Stimulated activated naive CD8-positive, alpha-beta T cell treated with anti-CD3 and anti-CD28 coated beads, Interleukin-15, amount 100 ng/mL, for 72 hours (primary cell): ENCODE data around the gene ZCCHC4.
"Not testable (repeated sequence)": the region's sequence is repeated elsewhere in the genome, so short reads cannot be mapped to it uniquely, and the experiment has no call there.

Experiments
- ATAC-seq: fragments of 150-1000 bp; cut with Tn5 transposase; 2 replicates; pipeline ENCODE4 v1.10.0; 2021; ENCODE audit warnings: mild to moderate bottlenecking, moderate library complexity
- DNase-seq, 2 donors: peaks; one replicate each; pipeline ENCODE4 v3.0.0; 2021 to 2022
- H3K27ac Mint-ChIP-seq, 2 donors: one replicate each; pipeline ENCODE4 v1.8.0; 2022; ENCODE audit warnings: mild to moderate bottlenecking in 2 of 2, mixed read lengths in 2 of 2, moderate library complexity in 2 of 2
- H3K27me3 Mint-ChIP-seq: one replicate; pipeline ENCODE4 v1.8.0; 2022; ENCODE audit warnings: mixed read lengths
- H3K4me1 Mint-ChIP-seq: one replicate; pipeline ENCODE4 v1.8.0; 2022; ENCODE audit warnings: mild to moderate bottlenecking, mixed read lengths
- H3K4me3 Mint-ChIP-seq, 2 donors: one replicate each; pipeline ENCODE4 v1.8.0; 2022; ENCODE audit warnings: mild to moderate bottlenecking in 2 of 2, mixed read lengths in 2 of 2, moderate library complexity in 1 of 2
- H3K9me3 Mint-ChIP-seq, 2 donors: one replicate each; pipeline ENCODE4 v1.8.0; 2022; ENCODE audit warnings: mixed read lengths in 2 of 2

Gene ZCCHC4

DNA sequence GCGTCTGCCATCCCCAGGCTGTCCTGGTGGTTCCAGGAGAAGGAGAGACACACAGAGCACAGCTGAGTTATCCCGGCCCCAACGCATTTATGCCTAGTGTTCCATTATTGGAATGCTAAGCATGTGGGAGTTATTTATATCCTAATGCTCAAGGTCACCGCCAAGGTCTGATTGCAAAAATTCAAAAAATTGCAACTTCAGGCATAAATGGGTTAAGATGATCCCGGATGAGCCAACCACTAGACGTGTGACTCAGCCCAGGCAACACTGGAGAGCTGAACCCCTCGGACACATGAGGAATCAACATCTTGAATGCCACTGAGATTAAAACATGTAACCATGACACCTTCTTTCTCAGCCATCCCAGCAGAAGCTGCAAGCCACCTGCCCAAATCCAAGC, 3.8 kb upstream of the ZCCHC4 start:
- Mint-ChIP-seq H3K4me3 (no peak overlapping the region), H3K4me1 (peaks cover 14% of the 10 kb centered on the region), H3K27me3 (peaks cover 20% of the 10 kb centered on the region), H3K9me3 (no peaks in the 10 kb centered on the region), H3K27ac (no peak overlapping the region)
- no peak for DNase-seq
- ATAC-seq = no peak

DNA sequence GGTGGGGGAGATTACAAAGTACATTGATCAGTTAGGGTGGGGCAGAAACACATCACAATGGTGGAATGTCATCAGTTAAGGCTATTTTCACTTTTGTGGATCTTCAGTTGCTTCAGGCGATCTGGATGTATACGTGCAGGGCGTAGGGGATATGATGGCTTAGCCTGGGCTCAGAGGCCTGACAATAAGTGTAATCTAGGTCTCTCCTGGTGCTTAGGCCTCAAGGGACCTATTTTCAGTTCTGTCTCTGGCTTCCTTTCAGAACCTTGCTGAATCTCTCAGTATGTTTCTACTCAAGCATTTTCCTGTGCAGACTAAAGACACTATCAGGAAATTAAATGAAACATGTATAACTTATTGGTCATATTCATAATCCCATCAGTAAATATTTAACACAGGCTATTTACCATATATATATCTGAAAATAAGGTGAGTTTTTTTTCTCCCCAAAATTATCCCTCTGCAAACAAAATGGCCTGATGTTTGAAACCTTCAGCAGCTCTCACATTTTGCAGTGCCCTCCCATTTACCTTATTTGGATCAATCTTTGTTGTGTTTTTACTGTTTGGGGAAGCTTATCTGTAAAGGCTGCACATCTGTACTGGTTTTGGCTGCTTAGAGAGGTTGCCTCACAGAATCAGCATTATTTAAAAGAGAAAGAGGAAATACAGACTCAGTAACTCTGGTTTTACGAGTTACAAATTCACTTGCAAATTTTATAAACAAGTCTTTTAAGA, 2.3 kb upstream of the ZCCHC4 start:
- Mint-ChIP-seq H3K9me3 (no peaks in the 10 kb centered on the region), H3K27me3 (peaks cover 20% of the 10 kb centered on the region), H3K4me3 (no peak overlapping the region), H3K4me1 (peaks cover 22% of the 10 kb centered on the region), H3K27ac (no peak overlapping the region)
- ATAC-seq (no peak), DNase-seq (no peak)

DNA sequence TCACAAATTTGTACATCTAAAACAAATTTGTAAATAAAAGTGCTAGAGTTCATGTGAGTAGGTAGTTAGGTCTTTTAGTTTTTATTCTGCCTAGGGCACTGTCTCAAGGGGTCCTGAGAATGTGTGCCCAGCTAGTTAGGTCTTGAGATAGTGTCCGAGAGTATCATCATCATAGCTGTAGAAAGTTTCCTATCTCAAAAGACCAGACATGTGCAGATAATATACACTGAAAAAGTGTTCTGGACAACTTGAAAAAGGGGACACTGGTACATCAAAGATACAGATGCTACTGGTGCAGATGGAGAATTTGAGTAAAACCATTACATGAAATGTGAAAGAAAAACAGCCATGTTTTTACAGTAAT, 1.8 kb upstream of the ZCCHC4 start:
- H3K27ac Mint-ChIP-seq = no peak overlapping the region
- ATAC-seq (no peak), DNase-seq (no peak)
- peaks cover 20% of the 10 kb centered on the region for H3K27me3 Mint-ChIP-seq
- no peaks in the 10 kb centered on the region for H3K9me3 Mint-ChIP-seq
- H3K4me3 Mint-ChIP-seq = no peak overlapping the region
- peaks cover 22% of the 10 kb centered on the region for H3K4me1 Mint-ChIP-seq

DNA sequence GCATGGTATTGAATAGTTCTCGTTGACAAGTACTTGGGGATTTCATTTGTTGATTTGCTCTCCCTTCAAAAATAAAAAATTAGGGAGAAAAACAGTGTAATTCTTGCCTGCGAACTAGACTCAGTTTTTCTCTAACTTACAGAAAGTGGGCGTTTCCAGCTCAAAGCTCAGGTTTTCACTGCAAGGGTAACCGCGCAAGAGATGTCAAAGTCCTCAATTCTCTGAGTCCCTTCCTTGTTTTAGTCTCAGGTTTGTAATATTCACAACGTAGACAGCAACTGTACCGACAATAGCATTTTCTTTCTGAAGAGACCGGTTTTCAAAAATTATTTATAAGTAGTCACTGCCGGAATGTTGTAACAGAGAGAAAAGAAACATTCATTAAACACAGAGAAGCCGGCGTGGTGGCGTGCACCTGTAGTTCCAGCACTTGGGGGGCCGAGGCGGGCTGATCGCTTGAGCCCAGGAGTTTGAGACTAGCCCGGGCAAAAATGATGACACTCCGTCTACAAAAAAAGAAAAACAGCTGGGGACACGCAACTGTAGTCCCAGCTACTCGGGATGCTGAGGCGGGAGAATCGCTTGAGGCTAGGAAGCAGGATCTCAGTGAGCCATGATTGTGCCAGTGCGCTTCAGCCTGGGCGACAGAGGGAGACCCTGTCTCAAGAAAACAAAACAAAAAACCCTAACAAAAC, 774 bp downstream of the ZCCHC4 start:
- DNase-seq = no peak
- peaks cover 33% of the 10 kb centered on the region for H3K4me1 Mint-ChIP-seq

DNA sequence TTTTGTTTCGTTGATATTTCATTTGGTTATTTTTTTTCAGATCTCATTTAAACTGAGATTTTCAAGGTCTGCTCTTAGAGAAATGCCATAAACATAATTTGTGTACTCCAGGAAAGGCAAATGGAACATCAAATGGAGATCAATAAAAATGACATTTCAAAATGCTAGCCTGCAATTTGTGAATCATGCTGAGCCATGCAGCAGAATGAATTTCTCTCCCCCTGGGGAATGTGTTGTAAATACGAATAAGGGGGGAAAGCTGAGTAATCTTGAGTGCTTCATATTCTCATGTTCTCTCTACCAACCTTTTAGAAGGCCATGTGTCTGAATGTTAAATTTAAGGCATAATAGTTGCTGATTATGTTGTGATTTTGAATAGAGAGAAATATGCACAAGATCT, 7.8 kb downstream of the ZCCHC4 start:
- H3K4me1 Mint-ChIP-seq = peaks cover 48% of the 10 kb centered on the region
- no peaks in the 10 kb centered on the region for H3K27me3 Mint-ChIP-seq
- DNase-seq (no peak), ATAC-seq (peak; percentile 34)
- H3K4me3 Mint-ChIP-seq = peak overlapping the region; percentile 69 to 74
- no peaks in the 10 kb centered on the region for H3K9me3 Mint-ChIP-seq
- H3K27ac Mint-ChIP-seq = peak overlapping the region in 1 of 2 donors; percentile 91

More for the DNA sequence above, 774 bp downstream of the ZCCHC4 start:
- Mint-ChIP-seq H3K27ac (peak overlapping the region; percentile 99), H3K27me3 (peaks cover 4% of the 10 kb centered on the region), H3K4me3 (peak overlapping the region; percentile 100), H3K9me3 (no peaks in the 10 kb centered on the region)
- no peak for ATAC-seq

DNA sequence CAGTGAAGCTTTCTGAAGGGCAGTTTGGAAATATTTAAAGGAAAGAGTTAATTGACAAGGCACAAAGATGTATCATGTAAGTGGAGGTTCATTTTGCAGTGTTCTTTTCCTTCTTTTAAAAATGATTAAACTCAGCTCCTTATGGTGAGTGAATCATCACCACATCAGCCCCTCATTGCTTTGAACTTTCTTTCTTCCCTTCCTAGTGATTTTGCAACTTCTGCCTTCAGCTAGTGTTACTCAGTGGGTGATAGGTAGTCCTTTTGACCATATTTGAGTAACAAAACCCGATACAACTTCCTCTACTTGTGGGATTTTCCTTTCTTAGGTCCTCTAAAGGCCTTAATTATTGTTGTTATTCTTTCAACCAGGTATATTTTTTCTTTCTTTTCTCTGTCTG, 8.2 kb downstream of the ZCCHC4 start:
- peaks cover 48% of the 10 kb centered on the region for H3K4me1 Mint-ChIP-seq
- peak overlapping the region; percentile 69 to 91 for H3K27ac Mint-ChIP-seq
- peak overlapping the region; percentile 69 to 74 for H3K4me3 Mint-ChIP-seq
- DNase-seq = peak in 1 of 2 donors; percentile 24
- H3K27me3 Mint-ChIP-seq = no peaks in the 10 kb centered on the region
- ATAC-seq = peak; percentile 96
- no peaks in the 10 kb centered on the region for H3K9me3 Mint-ChIP-seq

DNA sequence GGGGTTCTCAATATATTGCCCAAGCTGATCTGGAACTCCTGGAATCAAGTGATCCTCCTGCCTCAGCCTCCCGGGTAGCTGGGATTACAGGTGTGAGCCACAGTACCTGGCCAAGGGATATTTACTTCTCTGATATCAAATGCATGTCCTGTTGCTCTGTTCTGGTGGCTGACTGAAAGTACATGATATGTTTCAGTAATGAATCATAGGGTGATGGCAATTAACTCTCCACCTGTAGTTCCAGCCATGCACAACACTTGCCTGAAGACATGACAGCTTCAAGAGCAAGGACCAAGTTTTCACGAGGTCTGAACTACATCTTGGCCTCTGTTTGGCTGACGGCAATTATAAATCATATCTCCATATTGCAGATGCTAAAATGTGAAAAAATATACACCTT, 9.1 kb downstream of the ZCCHC4 start:
- no peaks in the 10 kb centered on the region for H3K27me3 Mint-ChIP-seq
- H3K4me3 Mint-ChIP-seq = peak overlapping the region; percentile 69 to 74
- H3K27ac Mint-ChIP-seq = peak overlapping the region; percentile 69 to 92
- H3K9me3 Mint-ChIP-seq = no peaks in the 10 kb centered on the region
- peaks cover 50% of the 10 kb centered on the region for H3K4me1 Mint-ChIP-seq
- no peak for DNase-seq
- ATAC-seq = peak; percentile 71

DNA sequence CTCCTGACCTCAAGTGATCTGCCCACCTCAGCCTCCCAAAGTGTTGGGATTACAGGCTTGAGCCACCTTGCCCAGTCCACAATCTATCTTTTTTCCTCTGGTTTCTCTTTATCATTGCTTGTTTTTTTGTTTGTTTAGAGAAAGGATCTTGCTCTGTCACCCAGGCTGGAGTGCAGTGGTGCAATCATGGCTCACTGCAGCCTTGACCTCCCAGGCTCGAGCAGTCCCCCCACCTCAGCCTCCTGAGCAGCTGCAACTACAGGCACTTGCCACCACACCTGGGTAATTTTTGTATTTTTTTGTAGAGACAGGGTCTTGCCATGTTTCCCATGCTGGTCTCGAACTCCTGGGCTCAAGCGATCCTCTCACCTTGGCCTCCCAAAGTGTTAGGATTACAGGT, 15.9 kb downstream of the ZCCHC4 start:
- DNase-seq, H3K4me3 Mint-ChIP-seq, H3K9me3 Mint-ChIP-seq, ATAC-seq, H3K27me3 Mint-ChIP-seq: not testable (repeated sequence)
- H3K4me1 Mint-ChIP-seq = peaks cover 29% of the 10 kb centered on the region
- H3K27ac Mint-ChIP-seq = peak overlapping the region in 1 of 2 donors; percentile 74

DNA sequence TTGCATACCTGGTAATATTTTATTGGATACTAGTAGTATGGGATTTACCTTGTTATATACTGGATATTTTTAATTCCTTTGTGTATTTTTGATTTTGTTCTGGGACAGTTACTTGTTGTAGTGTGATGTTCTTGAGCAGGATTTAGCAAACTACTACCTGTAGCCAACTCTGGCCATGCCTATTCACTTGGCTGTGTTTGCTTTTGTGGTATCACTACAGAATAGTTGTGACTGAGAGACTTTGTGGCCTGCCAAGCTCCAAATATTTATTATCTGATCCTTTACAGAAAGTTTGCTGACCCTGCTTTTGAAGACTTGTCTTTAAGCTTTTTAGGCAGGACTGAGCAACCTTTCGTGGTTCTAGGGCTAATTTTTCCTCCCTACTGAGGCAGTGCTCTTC, 17.8 kb downstream of the ZCCHC4 start:
- H3K4me3 Mint-ChIP-seq = no peak overlapping the region
- H3K9me3 Mint-ChIP-seq = no peaks in the 10 kb centered on the region
- H3K27me3 Mint-ChIP-seq = no peaks in the 10 kb centered on the region
- peaks cover 29% of the 10 kb centered on the region for H3K4me1 Mint-ChIP-seq
- DNase-seq (no peak), ATAC-seq (no peak)
- H3K27ac Mint-ChIP-seq = no peak overlapping the region

DNA sequence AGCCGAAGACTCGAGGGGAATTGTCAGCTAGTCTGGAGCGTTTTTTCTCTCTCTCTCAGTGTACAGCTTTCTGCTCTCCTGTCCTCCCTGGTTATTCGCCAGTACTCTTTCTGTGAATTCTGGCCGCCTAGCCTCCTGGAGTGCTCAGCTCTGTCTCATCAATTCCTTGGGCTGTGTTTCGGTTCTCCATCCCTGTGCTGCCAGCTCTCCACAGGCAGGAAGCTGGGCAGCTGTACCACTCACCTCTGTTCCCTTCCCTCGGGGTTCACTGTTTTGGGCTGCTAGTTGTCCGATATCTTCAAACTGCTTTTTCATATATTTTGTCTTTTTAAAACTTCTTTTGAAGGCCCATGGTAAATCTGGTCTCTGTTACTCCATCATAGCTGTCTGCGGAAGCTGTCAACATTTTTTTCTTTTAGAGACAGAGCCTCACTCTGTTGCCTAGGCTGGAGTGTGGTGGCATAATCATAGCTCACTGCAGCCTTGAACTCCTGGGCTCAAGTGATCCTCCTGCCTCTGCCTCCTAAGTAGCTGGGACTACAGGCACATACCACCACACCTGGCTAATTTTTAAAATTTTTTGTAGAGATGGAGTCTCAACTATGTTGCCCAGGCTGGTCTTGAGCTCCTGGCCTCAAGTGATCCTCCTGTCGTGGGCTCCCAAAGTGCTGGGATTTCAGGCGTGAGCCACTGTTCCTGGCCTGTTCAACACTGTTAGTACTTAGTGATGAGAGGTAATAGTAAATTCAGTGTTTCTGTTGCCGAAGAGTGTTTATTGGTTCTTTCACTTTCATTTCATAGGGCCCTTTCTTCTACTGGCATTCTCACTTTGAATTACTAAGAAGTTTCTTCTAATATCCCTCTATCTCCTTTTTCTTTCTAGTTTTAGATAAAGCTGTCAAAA, 18.6 kb downstream of the ZCCHC4 start:
- Mint-ChIP-seq H3K4me3 (peak overlapping the region; percentile 73 to 81), H3K9me3 (no peaks in the 10 kb centered on the region)
- no peak for DNase-seq

DNA sequence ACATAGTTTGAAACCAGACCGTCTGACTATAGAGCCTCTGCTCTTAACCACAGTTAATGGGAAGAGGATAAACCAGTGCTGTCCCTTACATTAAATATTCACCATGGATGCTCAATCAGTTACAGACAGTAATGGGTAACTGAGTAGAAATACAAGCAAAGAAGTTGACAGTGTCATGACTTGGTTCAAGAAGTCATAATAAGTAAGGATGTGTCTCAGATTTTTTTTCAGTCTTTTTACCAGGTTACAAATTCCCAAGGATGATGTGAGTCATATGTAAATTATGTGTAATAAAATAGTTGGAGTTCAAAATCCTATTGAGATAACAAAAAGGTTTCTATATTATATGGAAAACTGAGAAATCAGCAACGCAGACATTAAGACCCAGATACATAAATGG, 31.1 kb downstream of the ZCCHC4 start:
- Mint-ChIP-seq H3K9me3 (no peaks in the 10 kb centered on the region), H3K4me3 (no peak overlapping the region), H3K27ac (no peak overlapping the region), H3K4me1 (peaks cover 8% of the 10 kb centered on the region), H3K27me3 (no peaks in the 10 kb centered on the region)
- ATAC-seq = no peak
- no peak for DNase-seq

More for the DNA sequence above, 18.6 kb downstream of the ZCCHC4 start:
- Mint-ChIP-seq H3K27ac (peak overlapping the region; percentile 95 to 98), H3K27me3 (no peaks in the 10 kb centered on the region), H3K4me1 (peaks cover 26% of the 10 kb centered on the region)
- ATAC-seq = peak; percentile 66

DNA sequence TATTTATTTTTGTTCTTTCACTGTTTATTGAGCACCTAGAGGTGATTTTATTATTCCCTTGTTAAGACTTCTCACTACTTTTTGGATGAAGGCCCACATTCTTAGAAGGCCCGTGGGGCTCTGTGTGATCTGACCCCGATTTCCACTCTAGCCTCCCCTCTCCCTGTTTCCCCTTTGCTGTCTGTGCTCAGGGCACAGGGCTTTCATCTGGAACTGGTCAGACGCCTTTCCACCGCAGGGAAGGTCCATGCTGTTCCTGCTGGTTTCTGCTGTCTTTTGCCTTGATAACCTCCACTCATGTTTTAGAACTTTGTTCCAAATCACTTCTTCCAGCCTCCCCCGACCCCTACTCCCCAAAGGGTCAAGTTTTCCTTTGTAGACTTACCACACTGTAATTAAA, 33.2 kb downstream of the ZCCHC4 start:
- peaks cover 8% of the 10 kb centered on the region for H3K4me1 Mint-ChIP-seq
- DNase-seq (no peak), ATAC-seq (no peak)
- no peak overlapping the region for H3K27ac Mint-ChIP-seq
- no peaks in the 10 kb centered on the region for H3K9me3 Mint-ChIP-seq
- no peaks in the 10 kb centered on the region for H3K27me3 Mint-ChIP-seq
- no peak overlapping the region for H3K4me3 Mint-ChIP-seq

DNA sequence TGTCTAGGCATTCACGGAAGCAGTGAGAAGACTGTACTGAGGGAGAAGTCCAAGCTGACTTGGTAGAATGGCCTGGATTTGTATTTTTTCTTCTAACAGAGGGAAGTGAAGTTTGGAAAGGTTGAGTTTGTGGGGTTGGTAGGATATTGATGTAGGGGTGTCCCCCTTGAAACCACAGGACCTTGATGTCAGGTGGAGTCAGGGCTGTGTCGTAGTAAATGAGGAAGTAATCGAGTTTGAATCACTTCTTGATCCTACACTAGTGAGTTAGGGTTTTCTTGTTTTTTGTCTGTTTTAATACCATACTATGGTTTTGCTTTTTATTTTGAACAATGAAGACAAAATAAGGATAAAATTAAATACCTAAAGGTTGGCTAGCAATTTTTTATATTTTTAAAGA, 34.3 kb downstream of the ZCCHC4 start:
- no peaks in the 10 kb centered on the region for H3K27me3 Mint-ChIP-seq
- H3K4me1 Mint-ChIP-seq = peaks cover 8% of the 10 kb centered on the region
- no peak overlapping the region for H3K4me3 Mint-ChIP-seq
- no peak overlapping the region for H3K27ac Mint-ChIP-seq
- ATAC-seq (peak; percentile 58), DNase-seq (no peak)
- H3K9me3 Mint-ChIP-seq = no peaks in the 10 kb centered on the region

DNA sequence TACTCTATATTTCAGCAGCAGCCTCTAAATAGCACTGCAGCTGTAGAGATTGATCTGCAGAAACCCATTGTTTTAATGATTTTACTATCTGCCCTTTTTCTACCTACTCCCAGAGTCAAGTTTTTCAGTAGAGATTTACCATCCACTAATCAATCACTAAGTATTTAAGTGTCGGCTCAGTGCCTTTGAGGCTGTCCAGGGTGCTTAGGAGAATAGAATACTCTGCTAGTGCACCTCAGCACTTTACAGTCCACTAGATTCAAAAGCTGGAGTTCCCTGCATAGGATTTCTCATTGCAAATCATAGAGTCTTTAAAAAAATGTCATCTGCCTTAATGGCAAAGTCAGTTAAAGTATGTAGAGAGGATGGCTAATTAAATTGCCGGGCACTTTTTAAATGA, 34.9 kb downstream of the ZCCHC4 start:
- H3K4me3 Mint-ChIP-seq = no peak overlapping the region
- peak overlapping the region in 1 of 2 donors; percentile 31 for H3K27ac Mint-ChIP-seq
- ATAC-seq = no peak
- no peak for DNase-seq
- H3K4me1 Mint-ChIP-seq = peaks cover 8% of the 10 kb centered on the region
- no peaks in the 10 kb centered on the region for H3K9me3 Mint-ChIP-seq
- no peaks in the 10 kb centered on the region for H3K27me3 Mint-ChIP-seq

DNA sequence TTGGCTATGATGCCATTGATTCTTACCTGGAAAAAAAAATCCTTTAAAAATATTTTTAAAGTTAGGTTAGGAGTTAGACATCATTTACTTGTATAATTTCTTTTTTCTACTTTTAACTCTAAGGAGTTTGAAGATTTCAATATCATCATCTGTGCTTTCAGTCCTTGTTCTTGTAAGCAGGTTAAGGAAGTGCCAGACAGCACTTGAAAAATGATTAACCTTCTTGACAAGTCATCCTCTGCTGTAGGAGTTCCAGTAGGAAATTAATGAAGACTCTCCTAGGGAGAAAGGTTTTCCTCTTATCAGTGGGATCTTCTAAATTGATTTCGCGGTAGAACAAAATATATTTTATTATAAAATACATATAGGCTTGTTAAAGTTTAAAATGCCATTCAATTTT, 35.4 kb downstream of the ZCCHC4 start:
- no peak overlapping the region for H3K4me3 Mint-ChIP-seq
- DNase-seq (no peak), ATAC-seq (no peak)
- no peak overlapping the region for H3K27ac Mint-ChIP-seq
- no peaks in the 10 kb centered on the region for H3K27me3 Mint-ChIP-seq
- H3K9me3 Mint-ChIP-seq = no peaks in the 10 kb centered on the region
- peaks cover 8% of the 10 kb centered on the region for H3K4me1 Mint-ChIP-seq

DNA sequence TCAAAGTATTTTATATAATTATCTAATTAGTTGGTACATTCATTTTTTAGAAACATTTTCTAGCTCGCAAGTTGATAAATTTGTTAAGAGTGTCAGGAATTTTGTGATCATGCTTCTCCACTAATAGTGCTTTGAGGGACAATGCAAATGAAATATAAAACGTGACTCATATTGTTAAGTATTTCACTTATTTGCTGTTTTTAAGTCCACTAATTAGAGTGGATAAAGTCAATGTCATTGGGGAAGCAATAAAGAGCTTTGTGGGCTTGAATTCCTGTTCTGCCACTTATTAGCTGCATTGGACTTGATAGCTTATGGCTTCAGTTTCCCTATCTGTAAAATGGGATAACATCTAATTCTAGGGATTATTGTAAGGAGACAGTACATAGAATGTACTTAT, 38.0 kb downstream of the ZCCHC4 start:
- Mint-ChIP-seq H3K9me3 (no peaks in the 10 kb centered on the region), H3K4me3 (no peak overlapping the region), H3K27me3 (no peaks in the 10 kb centered on the region), H3K27ac (no peak overlapping the region), H3K4me1 (peaks cover 8% of the 10 kb centered on the region)
- ATAC-seq = no peak
- no peak for DNase-seq
